SU-DHL-6 (cell line): ENCODE measurements around the gene PTPRN2.
"Not testable (repeated sequence)": the region's sequence is repeated elsewhere in the genome, so short reads cannot be mapped to it uniquely, and the experiment has no call there.

Experiments used
- H2AFZ ChIP-seq: fragments of 200-600 bp; sonication (generic); 2 replicates; pipeline ENCODE4 v1.6.1; 2014; ENCODE audit warnings: low read depth, mild to moderate bottlenecking, moderate library complexity, mixed read lengths, antibody characterized with exemption, low read length; ENCODE audit not compliant: severe bottlenecking
- H3F3A ChIP-seq: fragments of 200-600 bp; shearing (Covaris generic); 2 replicates; pipeline ENCODE4 v1.6.0; 2016; ENCODE audit warnings: antibody characterized with exemption, mild to moderate bottlenecking; ENCODE audit not compliant: insufficient read depth
- H3K27ac ChIP-seq: fragments of 200-600 bp; sonication (generic); 2 replicates; pipeline ENCODE4 v1.5.1; 2016; ENCODE audit warnings: low read depth, mild to moderate bottlenecking, low read length, moderate library complexity, mixed read lengths
- H3K27me3 ChIP-seq: fragments of 200-600 bp; sonication (generic), shearing (Covaris generic); 2 replicates; pipeline ENCODE4 v1.6.0; 2014; ENCODE audit warnings: mild to moderate bottlenecking, low read length
- H3K36me3 ChIP-seq: fragments of 200-600 bp; sonication (generic); 2 replicates; pipeline ENCODE4 v1.6.1; 2014; ENCODE audit warnings: mild to moderate bottlenecking, low read length, mixed read lengths
- H3K4me2 ChIP-seq: fragments of 300-600, 200-600 bp; shearing (Covaris generic), sonication (generic); 2 replicates; pipeline ENCODE4 v1.6.0; 2014; ENCODE audit warnings: low read length, low read depth, mild to moderate bottlenecking; ENCODE audit not compliant: poor library complexity, severe bottlenecking
- H3K4me3 ChIP-seq: fragments of 200-600 bp; sonication (generic); 2 replicates; pipeline ENCODE4 v1.5.1; 2014; ENCODE audit warnings: antibody characterized with exemption, low read length, mild to moderate bottlenecking, mixed read lengths; ENCODE audit not compliant: insufficient read depth, poor library complexity, severe bottlenecking
- H3K79me2 ChIP-seq: fragments of 200-600 bp; sonication (generic); 2 replicates; pipeline ENCODE4 v1.6.1; 2014; ENCODE audit warnings: mild to moderate bottlenecking, low read length, moderate library complexity; ENCODE audit not compliant: insufficient read depth
- H3K9ac ChIP-seq: fragments of 200-600 bp; sonication (generic); 2 replicates; pipeline ENCODE4 v1.7.0; 2014; ENCODE audit warnings: mild to moderate bottlenecking, low read length
- H3K9me2 ChIP-seq: fragments of 200-600 bp; sonication (generic); replicated peaks from 2 replicates; pipeline ENCODE4 v1.6.1; 2014; ENCODE audit warnings: low read length; ENCODE audit not compliant: insufficient read depth
- H3K9me3 ChIP-seq: fragments of 200-600 bp; sonication (generic); 2 replicates; pipeline ENCODE4 v1.6.1; 2014; ENCODE audit warnings: low read length, mixed read lengths; ENCODE audit not compliant: insufficient read depth
- H4K20me1 ChIP-seq: fragments of 200-600 bp; sonication (generic); 2 replicates; pipeline ENCODE4 v1.6.1; 2014; ENCODE audit warnings: low read depth, mild to moderate bottlenecking, antibody characterized with exemption, low read length, moderate library complexity, mixed read lengths
- EZH2phosphoT487 ChIP-seq: fragments of 200-600 bp; sonication (generic), shearing (Covaris generic); conservative IDR thresholded peaks from 2 replicates; pipeline ENCODE4 v1.6.1; 2018; ENCODE audit warnings: mild to moderate bottlenecking, antibody characterized with exemption, low read length, moderate library complexity, mixed read lengths
- TF ChIP-seq, protein P1 (sequence below): fragments of 200-600 bp; sonication (generic); IDR thresholded peaks from one replicate; pipeline ENCODE4 v1.5.1; 2017; ENCODE audit warnings: antibody characterized with exemption, mild to moderate bottlenecking, low read length, moderate library complexity; ENCODE audit not compliant: insufficient read depth, poor library complexity, severe bottlenecking

PTPRN2 gene

DNA sequence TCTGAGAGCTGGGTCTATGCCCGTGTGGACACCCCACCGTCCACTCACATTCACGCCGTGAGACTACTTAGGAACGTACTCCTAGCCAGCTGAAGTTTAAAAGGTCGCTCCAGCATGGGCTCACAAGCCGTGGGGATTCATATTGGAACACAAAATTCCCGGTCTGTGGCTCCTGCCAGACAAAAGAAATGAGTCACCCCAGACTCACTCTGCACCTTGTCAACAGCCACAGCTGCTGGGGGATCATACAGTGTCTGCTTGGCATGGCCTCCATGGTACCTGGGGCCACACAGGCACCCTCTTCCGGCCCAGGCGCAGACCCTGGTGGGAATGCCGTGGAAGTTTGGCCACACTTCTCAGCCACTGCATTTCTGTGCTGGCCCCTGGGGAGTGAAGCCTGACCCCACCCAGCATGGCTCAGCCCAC is 1022.4 kb downstream of the PTPRN2 start:
- no peak overlapping the region for H3K9ac ChIP-seq
- H3K79me2 ChIP-seq: no peaks in the 10 kb centered on the region
- no peaks in the 10 kb centered on the region for H3F3A ChIP-seq
- no peak overlapping the region for H3K27ac ChIP-seq
- no peaks in the 10 kb centered on the region for H3K9me3 ChIP-seq
- no peak overlapping the region for H2AFZ ChIP-seq
- TF ChIP-seq EZH2phosphoT487: no peak
- TF ChIP-seq, protein P1, sequence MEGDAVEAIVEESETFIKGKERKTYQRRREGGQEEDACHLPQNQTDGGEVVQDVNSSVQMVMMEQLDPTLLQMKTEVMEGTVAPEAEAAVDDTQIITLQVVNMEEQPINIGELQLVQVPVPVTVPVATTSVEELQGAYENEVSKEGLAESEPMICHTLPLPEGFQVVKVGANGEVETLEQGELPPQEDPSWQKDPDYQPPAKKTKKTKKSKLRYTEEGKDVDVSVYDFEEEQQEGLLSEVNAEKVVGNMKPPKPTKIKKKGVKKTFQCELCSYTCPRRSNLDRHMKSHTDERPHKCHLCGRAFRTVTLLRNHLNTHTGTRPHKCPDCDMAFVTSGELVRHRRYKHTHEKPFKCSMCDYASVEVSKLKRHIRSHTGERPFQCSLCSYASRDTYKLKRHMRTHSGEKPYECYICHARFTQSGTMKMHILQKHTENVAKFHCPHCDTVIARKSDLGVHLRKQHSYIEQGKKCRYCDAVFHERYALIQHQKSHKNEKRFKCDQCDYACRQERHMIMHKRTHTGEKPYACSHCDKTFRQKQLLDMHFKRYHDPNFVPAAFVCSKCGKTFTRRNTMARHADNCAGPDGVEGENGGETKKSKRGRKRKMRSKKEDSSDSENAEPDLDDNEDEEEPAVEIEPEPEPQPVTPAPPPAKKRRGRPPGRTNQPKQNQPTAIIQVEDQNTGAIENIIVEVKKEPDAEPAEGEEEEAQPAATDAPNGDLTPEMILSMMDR: no peak
- no peaks in the 10 kb centered on the region for H3K27me3 ChIP-seq
- no peaks in the 10 kb centered on the region for H3K36me3 ChIP-seq
- H3K4me2 ChIP-seq: no peak overlapping the region
- H3K9me2 ChIP-seq: no peaks in the 10 kb centered on the region
- H3K4me3 ChIP-seq: no peak overlapping the region
- H4K20me1 ChIP-seq: no peaks in the 10 kb centered on the region

DNA sequence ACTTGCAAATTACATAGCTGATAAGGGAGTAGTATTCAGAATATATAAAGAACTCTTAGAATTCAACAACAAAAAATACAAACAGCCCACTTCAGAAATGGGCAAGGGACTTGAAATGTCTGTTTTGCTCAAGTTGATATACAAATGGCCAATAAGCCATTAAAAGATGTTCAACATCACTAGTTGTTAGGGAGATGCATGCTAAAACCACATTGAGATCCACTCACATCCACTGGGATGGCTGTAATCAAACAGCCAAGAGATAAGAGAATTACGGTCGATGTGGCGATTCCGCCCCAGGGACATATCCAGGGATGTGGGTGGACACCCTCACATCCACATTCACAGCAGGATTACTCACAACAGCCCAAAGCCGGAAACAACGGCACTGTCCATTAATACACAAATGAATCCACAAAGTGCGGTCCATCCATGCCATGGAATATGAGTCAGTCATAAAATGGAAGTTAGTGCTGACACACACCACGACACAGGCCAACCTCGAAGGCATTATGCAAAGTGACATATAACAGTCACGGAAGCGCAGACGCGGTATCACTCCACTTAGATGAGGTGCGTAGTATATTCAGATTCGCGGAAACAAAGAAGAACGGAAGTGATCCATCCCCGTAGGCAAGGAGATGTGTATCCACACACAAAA is 1023.0 kb downstream of the PTPRN2 start:
- Histone ChIP-seq H3K4me2 (no peak overlapping the region), H3K9me2 (no peaks in the 10 kb centered on the region)

DNA sequence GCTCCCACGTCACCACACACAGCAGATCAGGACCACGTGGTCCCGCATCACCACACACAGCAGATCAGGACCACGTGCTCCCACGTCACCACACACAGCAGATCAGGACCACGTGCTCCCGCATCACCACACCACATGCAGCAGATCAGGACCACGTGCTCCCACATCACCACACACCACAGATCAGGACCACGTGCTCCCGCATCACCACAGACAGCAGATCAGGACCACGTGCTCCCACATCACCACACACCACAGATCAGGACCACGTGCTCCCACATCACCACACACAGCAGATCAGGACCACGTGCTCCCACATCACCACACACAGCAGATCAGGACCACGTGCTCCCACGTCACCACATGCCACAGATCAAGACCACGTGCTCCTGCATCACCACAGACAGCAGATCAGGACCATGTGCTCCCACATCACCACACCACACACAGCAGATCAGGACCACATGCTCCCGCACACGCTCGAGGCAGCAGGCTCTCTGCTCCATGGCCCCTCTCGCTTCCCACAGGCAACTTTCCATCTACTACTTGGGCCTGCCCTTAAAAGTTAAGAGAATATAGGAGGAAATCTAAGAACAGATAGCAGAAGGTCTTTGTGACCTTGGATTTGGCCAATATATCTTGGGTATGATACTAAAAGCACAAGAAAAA is 1024.0 kb downstream of the PTPRN2 start:
- not testable (repeated sequence) for H3K9me2 ChIP-seq, H3K27ac ChIP-seq, H2AFZ ChIP-seq, H3K27me3 ChIP-seq, H3K9ac ChIP-seq, H3K79me2 ChIP-seq, H4K20me1 ChIP-seq, H3K4me3 ChIP-seq, H3K4me2 ChIP-seq, H3K9me3 ChIP-seq, H3F3A ChIP-seq, H3K36me3 ChIP-seq

More for the DNA sequence above, 1023.0 kb downstream of the PTPRN2 start:
- Histone ChIP-seq H3K9me3 (no peaks in the 10 kb centered on the region), H3K27ac (no peak overlapping the region), H3K27me3 (no peaks in the 10 kb centered on the region), H3K9ac (no peak overlapping the region), H3K36me3 (no peaks in the 10 kb centered on the region), H3K79me2 (no peaks in the 10 kb centered on the region), H3K4me3 (no peak overlapping the region), H4K20me1 (no peaks in the 10 kb centered on the region), H3F3A (no peaks in the 10 kb centered on the region), H2AFZ (no peak overlapping the region)
- TF ChIP-seq, protein P1: no peak
- TF ChIP-seq EZH2phosphoT487: no peak

DNA sequence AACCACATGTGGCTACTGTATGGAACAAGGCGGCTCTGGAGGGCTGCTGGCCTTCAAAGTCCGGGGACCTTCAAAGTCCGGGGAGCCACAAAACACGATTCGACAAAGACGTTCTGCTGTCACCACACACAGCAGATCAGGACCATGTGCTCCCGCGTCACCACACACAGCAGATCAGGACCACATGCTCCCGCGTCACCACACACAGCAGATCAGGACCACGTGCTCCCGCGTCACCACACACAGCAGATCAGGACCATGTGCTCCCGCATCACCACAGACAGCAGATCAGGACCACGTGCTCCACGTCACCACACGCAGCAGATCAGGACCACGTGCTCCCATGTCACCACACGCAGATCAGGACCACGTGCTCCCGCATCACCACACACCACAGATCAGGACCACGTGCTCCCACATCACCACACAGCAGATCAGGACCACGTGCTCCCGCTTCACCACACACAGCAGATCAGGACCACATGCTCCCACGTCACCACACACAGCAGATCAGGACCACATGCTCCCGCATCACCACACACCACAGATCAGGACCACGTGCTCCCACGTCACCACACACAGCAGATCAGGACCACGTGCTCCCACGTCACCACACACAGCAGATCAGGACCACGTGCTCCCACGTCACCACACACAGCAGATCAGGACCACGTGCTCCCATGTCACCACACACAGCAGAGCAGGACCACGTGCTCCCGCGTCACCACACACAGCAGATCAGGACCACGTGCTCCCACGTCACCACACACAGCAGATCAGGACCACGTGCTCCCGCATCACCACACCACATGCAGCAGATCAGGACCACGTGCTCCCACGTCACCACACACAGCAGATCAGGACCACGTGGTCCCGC is 1024.9 kb downstream of the PTPRN2 start:
- H3F3A ChIP-seq, H3K27me3 ChIP-seq, H2AFZ ChIP-seq, H3K79me2 ChIP-seq, H3K9ac ChIP-seq, H3K27ac ChIP-seq, H4K20me1 ChIP-seq, H3K9me3 ChIP-seq, H3K36me3 ChIP-seq, H3K9me2 ChIP-seq, H3K4me2 ChIP-seq, H3K4me3 ChIP-seq: not testable (repeated sequence)
